ENCODE data around the gene VPS26A.

DNA sequence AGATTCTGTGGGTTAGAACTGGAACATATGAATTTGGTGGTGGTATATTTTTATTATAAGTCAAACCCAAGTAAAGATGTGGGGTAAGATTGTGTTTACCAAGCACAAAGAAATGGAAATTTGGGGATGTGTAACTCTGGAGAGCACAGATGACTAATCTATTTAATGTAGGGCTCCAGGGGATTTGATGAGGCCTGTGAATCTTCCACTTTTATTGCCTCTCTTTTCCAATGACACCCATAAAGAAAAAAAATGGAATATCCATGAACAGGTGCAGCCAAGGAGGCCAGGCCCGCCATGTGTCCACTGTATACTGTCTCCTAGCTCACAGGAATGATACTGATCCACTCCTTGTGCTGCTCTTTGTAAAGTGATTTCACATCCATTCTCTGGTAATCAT, 33.3 kb upstream of the VPS26A start:
- no peak for TF ChIP-seq POLR2AphosphoS5 (IDR thresholded peaks at IDR 0.05; ENCODE audit: low read depth, low read length)
- TF ChIP-seq, protein P1, sequence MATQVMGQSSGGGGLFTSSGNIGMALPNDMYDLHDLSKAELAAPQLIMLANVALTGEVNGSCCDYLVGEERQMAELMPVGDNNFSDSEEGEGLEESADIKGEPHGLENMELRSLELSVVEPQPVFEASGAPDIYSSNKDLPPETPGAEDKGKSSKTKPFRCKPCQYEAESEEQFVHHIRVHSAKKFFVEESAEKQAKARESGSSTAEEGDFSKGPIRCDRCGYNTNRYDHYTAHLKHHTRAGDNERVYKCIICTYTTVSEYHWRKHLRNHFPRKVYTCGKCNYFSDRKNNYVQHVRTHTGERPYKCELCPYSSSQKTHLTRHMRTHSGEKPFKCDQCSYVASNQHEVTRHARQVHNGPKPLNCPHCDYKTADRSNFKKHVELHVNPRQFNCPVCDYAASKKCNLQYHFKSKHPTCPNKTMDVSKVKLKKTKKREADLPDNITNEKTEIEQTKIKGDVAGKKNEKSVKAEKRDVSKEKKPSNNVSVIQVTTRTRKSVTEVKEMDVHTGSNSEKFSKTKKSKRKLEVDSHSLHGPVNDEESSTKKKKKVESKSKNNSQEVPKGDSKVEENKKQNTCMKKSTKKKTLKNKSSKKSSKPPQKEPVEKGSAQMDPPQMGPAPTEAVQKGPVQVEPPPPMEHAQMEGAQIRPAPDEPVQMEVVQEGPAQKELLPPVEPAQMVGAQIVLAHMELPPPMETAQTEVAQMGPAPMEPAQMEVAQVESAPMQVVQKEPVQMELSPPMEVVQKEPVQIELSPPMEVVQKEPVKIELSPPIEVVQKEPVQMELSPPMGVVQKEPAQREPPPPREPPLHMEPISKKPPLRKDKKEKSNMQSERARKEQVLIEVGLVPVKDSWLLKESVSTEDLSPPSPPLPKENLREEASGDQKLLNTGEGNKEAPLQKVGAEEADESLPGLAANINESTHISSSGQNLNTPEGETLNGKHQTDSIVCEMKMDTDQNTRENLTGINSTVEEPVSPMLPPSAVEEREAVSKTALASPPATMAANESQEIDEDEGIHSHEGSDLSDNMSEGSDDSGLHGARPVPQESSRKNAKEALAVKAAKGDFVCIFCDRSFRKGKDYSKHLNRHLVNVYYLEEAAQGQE (IDR thresholded peaks at IDR 0.05; ENCODE audit: insufficient read depth in 1 of 2, low read depth in 2 of 2, low read length in 2 of 2): no peak
- TF ChIP-seq TAF1 (IDR thresholded peaks at IDR 0.05; ENCODE audit: borderline replicate concordance, insufficient read depth, low read length): no peak
- no peak for TF ChIP-seq FOXP2 (optimal IDR thresholded peaks at IDR 0.05; ENCODE audit: borderline replicate concordance, extremely low read depth, extremely low read length, insufficient read depth)
- no peak for TF ChIP-seq SIN3A (IDR thresholded peaks at IDR 0.05; ENCODE audit: borderline replicate concordance, insufficient read depth, low read length)

Measured in PFSK-1 (cell line).